Heart right ventricle (tissue), 16 donors: Measurements from ENCODE around the gene PRKCD. TPM values are rescaled to one million over a fixed set of nuclear protein-coding genes. Genes with fewer than 3 reads are reported as not detected.

Experiments used
- ATAC-seq, 8 donors: fragments of 200-7000 bp; cut with Tn5 transposase; one replicate each; pipeline ENCODE4 v1.9.1; 2020; ENCODE audit warnings: mild to moderate bottlenecking in 8 of 8, moderate library complexity in 8 of 8, moderate number of reproducible peaks in 1 of 8
- DNase-seq, 2 donors: peaks; one replicate each; pipeline ENCODE4 v3.0.0-alpha.2; 2020
- H3K27ac ChIP-seq, 10 donors: fragments of 200-600 bp; sonication (generic) in 2 of 10; one replicate each; pipeline versions ENCODE4 v1.5.0 to v1.8.0; 2020 to 2022; ENCODE audit warnings: mild to moderate bottlenecking in 3 of 10
- H3K27me3 ChIP-seq, 7 donors: fragments of 200-600 bp; one replicate each; pipeline ENCODE4 v1.8.0; 2021 to 2022; ENCODE audit warnings: mild to moderate bottlenecking in 2 of 7
- H3K36me3 ChIP-seq, 9 donors: fragments of 200-600 bp; sonication (generic) in 1 of 9; one replicate each; pipeline versions ENCODE4 v1.5.0 to v1.8.0; 2020 to 2022; ENCODE audit warnings: mild to moderate bottlenecking in 2 of 9
- H3K4me1 ChIP-seq, 9 donors: fragments of 200-600 bp; sonication (generic) in 1 of 9; one replicate each; pipeline versions ENCODE4 v1.5.0 to v1.8.0; 2020 to 2022; ENCODE audit warnings: mild to moderate bottlenecking in 4 of 9
- H3K4me3 ChIP-seq, 10 donors: fragments of 200-600 bp; sonication (generic) in 2 of 10; one replicate each; pipeline versions ENCODE4 v1.5.0 to v1.8.0; 2020 to 2022; ENCODE audit warnings: mild to moderate bottlenecking in 7 of 10, moderate library complexity in 2 of 10
- H3K9me3 ChIP-seq, 11 donors: fragments of 200-600 bp in 10 of 11; sonication (generic) in 2 of 11; one replicate each; pipeline versions ENCODE4 v1.5.0 to v1.8.0; 2013 to 2022; ENCODE audit warnings: mild to moderate bottlenecking in 2 of 11, control low read depth in 1 of 11, moderate library complexity in 1 of 11
- CTCF ChIP-seq, 9 donors: fragments of 200-600 bp; sonication (generic) in 2 of 9; IDR thresholded peaks; one replicate each; pipeline versions ENCODE4 v1.5.0 to v1.8.0; 2021 to 2022; ENCODE audit warnings: antibody characterized with exemption in 9 of 9, mild to moderate bottlenecking in 5 of 9, moderate library complexity in 1 of 9
- WGBS, 2 donors: extraction: QIAGEN DNeasy Blood & Tissue Kit; methylation state at CpG; one replicate each; pipeline ENCODE4 v1.1.7; 2013; ENCODE audit warnings: inconsistent platforms in 1 of 2; 5-methylcytosine and 5-hydroxymethylcytosine counted together
- intact Hi-C, 10 donors: fragments of 100-400 bp; cut with DNase I; formaldehyde crosslinking; loops; one replicate each; pipeline versions ENCODE4 v1.11.1 to v1.14.2; 2022
- polyA plus RNA-seq, 2 donors: library from polyadenylated mRNA; stranded (reverse); fragments of 200-250 nt; gene quantifications; one replicate each; pipeline ENCODE4 v1.2.3, GENCODE V29; 2013
- total RNA-seq, 10 donors: library from RNA; stranded (reverse); fragmentation: NEBNext Ultra II Directional in 3 of 10; extraction: Animal tissue kit (Norgen Biotek cat#: 25700) in 3 of 10; gene quantifications; one replicate each; pipeline versions ENCODE4 v1.2.1 to v1.2.4, GENCODE V29; 2021 to 2023
- donor health status: Arrhythmogenic right ventricular cardiomyopathy.
- donor health status: ischemic (EF 13 %, LVEDD 7.1; RV severe dilation, severe dysfunction).
- donor health status: healthy with polysubstance abuse.
- donor health status: DM: no; HTN: yes; CAD: no.
- donor health status: DM: no; HTN: no; CAD: no.
- donor health status: ischemic (EF 25% LVEDD 6.9; RV normal size, moderate dysfunction).
- donor health status: ischemic (EF 25% LVEDD 5.7; RV mildly dilated, moderate dysfunction).
- donor health status: healthy.
- donor health status: DM: yes; HTN: yes; CAD: no.
- donor health status: Ischemic cardiomyopathy.
- donor health status: ischemic (EF 35%, LVEDD 5.7; RV mildly dilated, moderate dysfunction).
- donor health status: nonischemic (EF 11% LVEDD 7.7; RV severe dilation, severe dysfunction).
- donor health status: DM: yes; HTN: yes; CAD: no.
- donor health status: PGD.
- donor health status: ischemic (EF 29% LVEDD 5.4; RV normal size, mild dysfunction).
- donor health status: nonischemic (EF 23%, LVEDD 6.1; RV moderate dilation, normal function).

Gene PRKCD
- total and polyA plus RNA-seq, 12 donors, result 6.6 to 28.3 (median 8.3) TPM

- no peaks in the 10 kb centered on the region for H3K27me3 ChIP-seq
- no peak overlapping the region for H3K4me3 ChIP-seq
- ATAC-seq, result no peak
- TF ChIP-seq CTCF (IDR thresholded peaks at IDR 0.05), result no peak
- intact Hi-C loops, result loop anchor here in 5 of 10 donors (5.0 kb wide), 2 partner anchors 60 to 65 kb away; no protein-coding TSS in a partner anchor
- 63 to 68% methylated on average over 5 of the region's 5 CpGs for WGBS, 2 donors
- DNase-seq, result no peak
- peaks cover 0 to 5% (median 0%) of the 10 kb centered on the region in 9 donors for H3K36me3 ChIP-seq
- peaks cover 6 to 42% (median 23%) of the 10 kb centered on the region in 9 donors for H3K4me1 ChIP-seq
- H3K9me3 ChIP-seq, result no peaks in the 10 kb centered on the region
- H3K27ac ChIP-seq, result peak overlapping the region in 1 of 10 donors; percentile 91
These were observed 28.7 kb upstream of the PRKCD start for GRCh38 chr3:53132347-53132746.

DNA sequence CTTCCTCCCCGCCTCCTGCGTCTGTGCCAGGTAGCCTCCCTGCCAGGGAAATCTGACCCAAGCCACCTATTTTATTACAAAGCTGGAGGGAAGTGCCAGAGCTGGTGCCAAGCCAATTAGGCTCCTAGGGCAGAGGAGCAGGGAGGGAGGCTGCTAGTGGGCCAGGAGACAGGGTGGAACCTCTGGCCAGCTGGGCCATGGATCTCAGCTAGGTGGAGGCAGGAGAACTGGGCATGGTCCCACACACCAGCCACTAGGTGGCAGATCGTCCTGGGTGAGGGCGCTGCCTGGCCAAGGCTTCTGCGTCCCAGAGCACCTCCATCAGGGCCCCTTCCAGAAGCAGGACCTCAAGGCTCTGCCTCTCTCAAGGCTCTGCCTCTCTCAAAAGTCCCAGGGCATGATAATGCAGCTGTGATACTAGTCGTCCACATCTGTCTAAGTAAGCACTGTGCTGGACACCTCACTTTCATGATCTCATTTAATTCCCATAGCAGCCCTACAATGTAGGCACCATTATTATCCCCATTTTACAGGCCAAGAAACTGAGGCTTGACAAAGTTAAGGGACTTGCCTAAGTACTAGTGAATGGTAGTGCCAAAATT, 26.3 kb upstream of the PRKCD start:
- Histone ChIP-seq H3K4me1 (peaks cover 0 to 30% (median 14%) of the 10 kb centered on the region in 9 donors), H3K36me3 (no peaks in the 10 kb centered on the region), H3K9me3 (no peaks in the 10 kb centered on the region), H3K27me3 (no peaks in the 10 kb centered on the region), H3K4me3 (no peak overlapping the region), H3K27ac (peak overlapping the region in 1 of 10 donors; percentile 0)
- ATAC-seq, result peak; percentile 40 to 74 (median 60)
- peak; percentile 59 to 73 for DNase-seq
- WGBS, 2 donors, result 30 to 31% methylated on average over 6 of the region's 6 CpGs
- intact Hi-C loops, result loop anchor here in 9 of 10 donors (1.0 to 5.0 kb wide), 4 partner anchors 58 to 63 kb away; no protein-coding TSS in a partner anchor
- TF ChIP-seq CTCF (IDR thresholded peaks at IDR 0.05), result peak; percentile 41 to 85 (median 72)

GRCh38 chr3:53137221-53137620, 23.8 kb upstream of the PRKCD start:
- ATAC-seq (no peak), DNase-seq (no peak)
- intact Hi-C loops, result no loop called here
- no peak for TF ChIP-seq CTCF (IDR thresholded peaks at IDR 0.05)
- no peak overlapping the region for H3K4me3 ChIP-seq
- WGBS, 2 donors, result 59 to 68% methylated on average over 2 of the region's 2 CpGs
- H3K4me1 ChIP-seq, result peaks cover 0 to 35% (median 10%) of the 10 kb centered on the region in 9 donors
- no peak overlapping the region for H3K27ac ChIP-seq
- no peaks in the 10 kb centered on the region for H3K9me3 ChIP-seq
- no peaks in the 10 kb centered on the region for H3K36me3 ChIP-seq
- no peaks in the 10 kb centered on the region for H3K27me3 ChIP-seq

- 87 to 93% methylated on average over 4 of the region's 4 CpGs for WGBS, 2 donors
- Histone ChIP-seq H3K27ac (no peak overlapping the region), H3K4me3 (no peak overlapping the region), H3K4me1 (peaks cover 0 to 40% (median 10%) of the 10 kb centered on the region in 9 donors), H3K36me3 (no peaks in the 10 kb centered on the region), H3K9me3 (no peaks in the 10 kb centered on the region), H3K27me3 (no peaks in the 10 kb centered on the region)
- TF ChIP-seq CTCF (IDR thresholded peaks at IDR 0.05), result no peak
- no peak for DNase-seq
- no peak for ATAC-seq
- intact Hi-C loops, result no loop called here
These were observed 23.1 kb upstream of the PRKCD start for GRCh38 chr3:53137835-53138446.
